Stimulated activated CD8-positive, alpha-beta memory T cell treated with anti-CD3 and anti-CD28 coated beads, Interleukin-15, amount 100 ng/mL, for 48 hours (primary cell): ENCODE measurements around the gene KLHL26.

Experiments
- DNase-seq, 2 donors: peaks; one replicate each; pipeline ENCODE4 v3.0.0-alpha.2; 2020; ENCODE audit warnings: low read depth in 2 of 2

The KLHL26 gene

GRCh38 chr19:18683958-18684641 is 47.3 kb downstream of the KLHL26 start:
- no peak for DNase-seq

DNA sequence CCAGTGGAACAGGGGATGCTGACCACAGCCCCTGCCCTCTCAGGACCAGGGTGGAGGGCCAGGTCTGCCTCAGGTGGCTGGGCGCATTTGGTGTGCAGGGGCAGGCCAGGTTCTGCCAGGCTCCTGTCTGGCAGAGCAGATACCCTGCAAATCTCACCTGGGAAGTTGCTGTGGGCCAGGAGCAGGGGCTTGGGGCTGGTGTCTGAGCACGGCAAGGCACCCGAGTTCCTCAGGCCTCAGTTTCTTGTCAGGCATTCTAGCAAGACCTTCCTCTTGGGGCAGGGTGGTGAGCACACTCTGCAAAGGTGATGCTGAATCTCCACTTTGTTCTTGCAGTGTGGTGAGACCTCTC is 47.8 kb downstream of the KLHL26 start:
- DNase-seq = no peak

DNA sequence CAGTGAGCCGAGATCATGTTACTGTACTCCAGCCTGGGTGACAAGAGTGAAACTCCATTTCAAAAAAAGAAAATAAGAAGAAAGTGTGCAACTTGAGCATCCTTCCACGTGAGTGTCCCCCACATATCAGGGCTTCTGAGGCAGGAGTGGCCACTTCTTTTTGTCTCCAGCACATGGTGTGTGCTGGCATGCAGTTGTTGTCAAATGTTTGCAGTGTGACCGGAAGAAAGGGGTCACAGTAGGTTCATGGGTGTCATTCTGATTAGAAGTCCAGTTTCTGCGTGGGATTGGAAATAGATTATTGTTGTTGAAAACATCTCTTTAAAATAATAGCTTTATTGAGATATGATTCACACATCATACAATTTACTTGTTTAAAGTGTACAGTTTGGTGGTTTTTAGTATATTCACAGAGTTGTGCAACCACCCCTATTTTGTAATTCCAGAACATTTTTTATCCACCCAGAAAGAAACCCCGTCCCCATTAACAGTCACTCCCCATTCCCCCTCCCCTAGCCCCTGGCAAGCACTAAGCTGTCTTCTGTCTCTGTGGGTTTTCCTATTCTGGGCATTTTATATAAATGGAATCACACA is 48.9 kb downstream of the KLHL26 start:
- DNase-seq = no peak

GRCh38 chr19:18687740-18688465 is 51.1 kb downstream of the KLHL26 start:
- no peak for DNase-seq

- DNase-seq = no peak
Observed at GRCh38 chr19:18696023-18696422, 59.2 kb downstream of the KLHL26 start.

- DNase-seq = no peak
Observed at GRCh38 chr19:18697680-18698079, 60.9 kb downstream of the KLHL26 start.

- DNase-seq = no peak
Observed at GRCh38 chr19:18698321-18699167, 61.7 kb downstream of the KLHL26 start.

- no peak for DNase-seq
Observed at GRCh38 chr19:18699403-18700054, 62.7 kb downstream of the KLHL26 start.

DNA sequence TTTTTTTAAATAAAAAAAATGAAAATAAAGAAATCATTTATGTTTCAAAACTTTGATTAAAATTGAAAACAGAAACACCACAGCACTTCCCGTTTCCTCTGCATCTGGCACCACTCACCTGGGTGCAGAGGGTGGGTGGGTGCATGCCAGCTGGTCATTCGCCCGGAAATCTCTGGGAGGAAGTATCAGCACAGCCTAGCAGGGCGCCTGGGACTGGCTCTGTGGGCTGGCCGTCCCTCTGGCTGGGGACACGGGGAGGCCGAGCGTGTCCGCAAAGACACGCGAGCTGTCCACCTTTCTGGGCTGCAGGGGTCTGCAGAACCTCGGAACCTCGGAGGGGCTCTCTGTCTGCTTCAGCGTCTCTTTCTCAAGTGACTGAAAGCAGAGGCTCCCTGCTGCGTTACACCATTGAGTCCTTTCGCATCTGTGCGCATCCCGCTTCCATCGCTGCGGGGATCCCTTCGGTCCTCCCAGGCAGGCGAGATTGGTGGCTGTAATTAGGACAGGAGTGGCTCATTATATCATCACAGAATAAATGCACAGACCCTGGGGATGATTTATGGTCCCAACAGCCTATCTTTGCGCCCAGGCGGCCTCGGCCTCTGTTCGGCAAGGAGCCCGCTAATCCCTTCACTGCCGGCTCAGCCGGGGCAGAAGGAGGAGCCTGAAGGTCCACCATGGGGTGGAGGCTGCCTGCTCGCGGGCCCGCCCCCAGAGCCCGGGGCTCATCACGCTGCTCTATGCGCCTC is 63.8 kb downstream of the KLHL26 start:
- peak; percentile 35 to 64 for DNase-seq

- DNase-seq = no peak
Observed at GRCh38 chr19:18701250-18701608, 64.4 kb downstream of the KLHL26 start.

- DNase-seq = no peak
Observed at GRCh38 chr19:18704054-18704453, 67.2 kb downstream of the KLHL26 start.

GRCh38 chr19:18704971-18705370 is 68.1 kb downstream of the KLHL26 start:
- DNase-seq = no peak

- DNase-seq = no peak
Observed at GRCh38 chr19:18708452-18709231, 71.8 kb downstream of the KLHL26 start.

DNA sequence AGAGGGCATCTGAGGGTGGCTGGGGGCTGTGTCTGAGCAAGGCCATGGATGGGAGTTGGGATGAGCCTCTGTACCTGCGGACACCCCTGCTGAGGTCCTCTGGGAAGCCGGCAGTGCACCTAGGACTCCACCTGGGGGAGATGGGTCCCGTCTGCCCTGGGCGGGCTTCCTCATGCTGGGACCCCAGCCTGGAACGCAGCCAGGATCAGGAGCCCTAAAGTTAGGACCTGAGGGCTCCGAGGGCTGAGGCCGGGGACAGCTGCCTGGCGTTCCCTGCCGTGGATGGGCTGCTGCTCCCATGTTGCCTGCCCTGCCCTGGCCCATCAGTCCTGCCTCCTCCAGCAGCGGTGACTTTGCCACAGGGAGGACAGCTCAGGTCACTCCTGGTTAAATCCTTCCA is 72.7 kb downstream of the KLHL26 start:
- DNase-seq = no peak

- DNase-seq = no peak
Observed at GRCh38 chr19:18710186-18710585, 73.4 kb downstream of the KLHL26 start.

GRCh38 chr19:18710996-18711751 is 74.3 kb downstream of the KLHL26 start:
- no peak for DNase-seq

GRCh38 chr19:18711893-18712292 is 75.1 kb downstream of the KLHL26 start:
- no peak for DNase-seq

DNA sequence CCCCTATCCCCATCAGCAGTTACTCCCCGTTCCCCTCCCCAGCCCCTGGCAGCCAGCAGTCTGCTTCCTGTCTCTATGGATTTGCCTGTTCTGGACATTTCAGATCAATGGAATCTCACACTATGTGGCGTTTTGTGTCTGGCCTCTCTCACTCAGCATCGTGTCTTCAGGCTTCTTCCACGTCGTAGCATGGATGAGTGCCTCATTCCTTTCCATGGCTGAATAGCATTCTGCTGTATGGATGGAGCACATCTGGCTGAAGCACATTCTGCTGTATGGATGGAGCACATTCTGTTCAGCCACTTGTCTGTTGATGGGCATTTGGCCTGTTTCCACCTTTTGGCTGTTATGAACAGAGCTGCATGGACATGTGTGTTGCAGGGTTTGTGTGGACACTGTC is 76.2 kb downstream of the KLHL26 start:
- no peak for DNase-seq

DNA sequence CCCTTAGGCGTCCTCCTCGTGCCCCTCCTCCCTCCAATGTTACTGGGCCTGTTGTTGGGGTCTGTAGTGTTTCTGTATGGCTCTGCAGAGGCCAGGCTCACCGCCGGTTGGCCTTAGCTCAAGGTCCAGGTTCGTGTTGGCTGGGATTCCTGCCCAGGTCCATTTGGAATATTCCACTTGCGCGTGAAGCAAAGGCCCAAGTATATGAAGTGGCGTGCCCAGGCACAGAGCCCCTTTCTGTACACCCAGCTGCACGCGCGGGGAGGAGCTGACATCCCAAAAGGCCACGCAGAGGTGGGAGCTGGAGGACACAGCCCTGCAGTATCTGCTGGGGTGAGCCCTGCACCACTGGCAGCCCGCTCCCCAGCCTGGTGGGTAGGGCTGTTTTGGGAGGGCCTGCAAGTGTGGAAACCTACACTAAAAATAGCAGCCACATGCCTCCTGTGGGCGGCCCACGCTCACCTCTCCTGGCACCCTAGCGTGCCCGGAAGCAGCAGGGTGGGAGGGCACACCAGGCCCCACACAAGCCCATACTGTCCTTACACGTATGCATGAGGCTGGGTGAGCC is 76.8 kb downstream of the KLHL26 start:
- DNase-seq = no peak
